SK-N-SH (cell line): ENCODE measurements around the gene YARS2. TPM values are rescaled to one million over a fixed set of nuclear protein-coding genes. Genes with fewer than 3 reads are reported as not detected.

Experiments
- CTCF ChIA-PET: fragments of 300-600, 350-600 bp; formaldehyde crosslinking; extraction: SDS; loops from one replicate; lab custom pipeline; 2021; lab: Yijun Ruan, JAX
- POLR2A ChIA-PET: fragments of 350-600 bp; sonication (Branson Sonifier 250); formaldehyde crosslinking; extraction: SDS; loops from one replicate; lab custom pipeline; 2020; ENCODE audit warnings: antibody characterized with exemption, inconsistent platforms; lab: Yijun Ruan, JAX
- DNase-seq: peaks from one replicate; pipeline ENCODE4 v3.0.0; 2012
- H2AFZ ChIP-seq: fragments of 200-600 bp; sonication (generic); 2 replicates; pipeline ENCODE4 v1.8.1; 2016; ENCODE audit warnings: antibody characterized with exemption, mild to moderate bottlenecking, low read depth
- H3F3A ChIP-seq: fragments of 200-600 bp; sonication (generic); replicated peaks from 2 replicates; pipeline ENCODE3; 2016; ENCODE audit warnings: antibody characterized with exemption, mild to moderate bottlenecking; ENCODE audit not compliant: insufficient read depth
- H3K27ac ChIP-seq, 2 experiments: fragments of 200-500 bp in 1 of 2; fragments of 200-600 bp in 1 of 2; sonication (Bioruptor generic) in 1 of 2; sonication (generic), shearing (Covaris generic) in 1 of 2; 2 replicates each; pipeline versions ENCODE4 v1.5.1 to v1.6.1; 2014 to 2016; ENCODE audit warnings: low read depth in 2 of 2, inconsistent platforms in 1 of 2, low read length in 1 of 2, mild to moderate bottlenecking in 1 of 2, mixed read lengths in 1 of 2
- H3K27me3 ChIP-seq: fragments of 200-600 bp; sonication (generic), shearing (Covaris generic); 2 replicates; pipeline ENCODE4 v1.6.1; 2016; ENCODE audit warnings: mixed run types; ENCODE audit not compliant: insufficient read depth
- H3K36me3 ChIP-seq, 2 experiments: fragments of 200-500 bp in 1 of 2; fragments of 200-600 bp in 1 of 2; sonication (Bioruptor generic) in 1 of 2; sonication (generic) in 1 of 2; replicated peaks in 1 of 2; 2 replicates each; pipeline versions ENCODE3 to v1.5.1; 2014 to 2016; ENCODE audit warnings: low read length in 1 of 2, mild to moderate bottlenecking in 1 of 2; ENCODE audit not compliant: insufficient read depth in 2 of 2, control insufficient read depth in 1 of 2
- H3K4me1 ChIP-seq, 2 experiments: fragments of 200-500 bp in 1 of 2; fragments of 200-600 bp in 1 of 2; sonication (Bioruptor generic) in 1 of 2; sonication (generic), shearing (Covaris generic) in 1 of 2; 2 replicates each; pipeline versions ENCODE4 v1.5.1 to v1.6.1; 2014 to 2016; ENCODE audit warnings: low read depth in 1 of 2, low read length in 1 of 2, mixed run types in 1 of 2; ENCODE audit not compliant: insufficient read depth in 2 of 2, control insufficient read depth in 1 of 2
- H3K4me2 ChIP-seq: fragments of 200-600 bp; sonication (generic), shearing (Covaris generic); 2 replicates; pipeline ENCODE4 v1.6.1; 2017; ENCODE audit warnings: mixed run types
- H3K4me3 ChIP-seq, 2 experiments: fragments of 200-500 bp in 1 of 2; fragments of 200-600 bp in 1 of 2; sonication (Bioruptor generic) in 1 of 2; sonication (generic), shearing (Covaris generic) in 1 of 2; 2 replicates each; pipeline versions ENCODE4 v1.5.1 to v1.8.1; 2014 to 2016; ENCODE audit warnings: low read depth in 2 of 2, inconsistent platforms in 1 of 2, low read length in 1 of 2, mild to moderate bottlenecking in 1 of 2, mixed read lengths in 1 of 2, moderate library complexity in 1 of 2
- H3K79me2 ChIP-seq: fragments of 200-600 bp; sonication (generic); 2 replicates; pipeline ENCODE4 v1.8.1; 2017; ENCODE audit warnings: mild to moderate bottlenecking; ENCODE audit not compliant: insufficient read depth
- H3K9ac ChIP-seq: fragments of 200-600 bp; sonication (generic); 2 replicates; pipeline ENCODE4 v1.6.1; 2017; ENCODE audit warnings: mixed run types
- H3K9me2 ChIP-seq: fragments of 200-600 bp; sonication (generic); 2 replicates; pipeline ENCODE4 v1.6.1; 2017; ENCODE audit warnings: mixed run types
- H3K9me3 ChIP-seq: fragments of 200-600 bp; sonication (generic); 2 replicates; pipeline ENCODE4 v1.6.1; 2017; ENCODE audit warnings: mixed run types, mild to moderate bottlenecking, moderate library complexity
- H4K20me1 ChIP-seq: fragments of 200-600 bp; sonication (generic); 2 replicates; pipeline ENCODE4 v1.6.1; 2017; ENCODE audit warnings: mild to moderate bottlenecking, mixed run types; ENCODE audit not compliant: insufficient read depth
- FOSL2 ChIP-seq: IDR thresholded peaks from 2 replicates; pipeline ENCODE4 v1.4.0; 2012; ENCODE audit warnings: low read depth, mild to moderate bottlenecking, moderate library complexity, borderline replicate concordance
- FOXJ3 ChIP-seq: sonication (generic); formaldehyde crosslinking; IDR thresholded peaks from 2 replicates; pipeline ENCODE4 v1.5.1; 2020; ENCODE audit warnings: mild to moderate bottlenecking, missing genetic modification reagents
- FOXM1 ChIP-seq: IDR thresholded peaks from 2 replicates; pipeline ENCODE4 v1.4.0; 2012; ENCODE audit warnings: low read depth, mild to moderate bottlenecking
- NFIC ChIP-seq: IDR thresholded peaks from 2 replicates; pipeline ENCODE4 v1.4.0; 2012; ENCODE audit warnings: borderline replicate concordance
- RFX5 ChIP-seq: IDR thresholded peaks from 2 replicates; pipeline ENCODE4 v1.6.1; 2012; ENCODE audit warnings: mild to moderate bottlenecking, improper control_type of control experiment, low read length
- TCF12 ChIP-seq: IDR thresholded peaks from 2 replicates; pipeline ENCODE4 v1.4.0; 2012
- YY1 ChIP-seq: IDR thresholded peaks from 2 replicates; pipeline ENCODE4 v1.4.0; 2012; ENCODE audit warnings: low read depth, mild to moderate bottlenecking
- WGBS: methylation state at CpG from one replicate; pipeline ENCODE4 v1.1.6; 2017; ENCODE audit warnings: low lambda C conversion rate; 5-methylcytosine and 5-hydroxymethylcytosine counted together
- polyA plus RNA-seq, 3 experiments: library from polyadenylated mRNA; depleted of rRNA; stranded (reverse); fragments of >200 nt; gene quantifications; 2 replicates each; pipeline ENCODE4 v1.2.3, GENCODE V29; 2012
- TF ChIP-seq, protein P1 (sequence below): IDR thresholded peaks from 2 replicates; pipeline ENCODE4; 2012
- TF ChIP-seq, protein P2 (sequence below): fragments of 200-600 bp; sonication (generic); IDR thresholded peaks from 2 replicates; pipeline ENCODE4 v1.6.1; 2017; ENCODE audit warnings: antibody characterized with exemption, mild to moderate bottlenecking, moderate library complexity
- TF ChIP-seq, protein P3 (sequence below): IDR thresholded peaks from 2 replicates; pipeline ENCODE4 v1.4.0; 2012; ENCODE audit warnings: low read depth
- TF ChIP-seq, protein P4 (sequence below): IDR thresholded peaks from 2 replicates; pipeline ENCODE4 v1.4.0; 2012; ENCODE audit warnings: low read depth, borderline replicate concordance
- TF ChIP-seq, protein P5 (sequence below): fragments of 150-350 bp; IDR thresholded peaks from 2 replicates; pipeline ENCODE4 v1.6.1; 2017; ENCODE audit warnings: antibody characterized with exemption, low read length, low read depth, borderline replicate concordance
- TF ChIP-seq, protein P6 (sequence below): fragments of 150-350 bp; IDR thresholded peaks from 2 replicates; pipeline ENCODE4 v1.6.1; 2016; ENCODE audit warnings: mild to moderate bottlenecking, low read depth, low read length
- TF ChIP-seq, protein P7 (sequence below): IDR thresholded peaks from 2 replicates; pipeline ENCODE4 v1.6.1; 2012; ENCODE audit warnings: mild to moderate bottlenecking, low read depth, low read length, moderate library complexity
- TF ChIP-seq, protein P8 (sequence below): IDR thresholded peaks from 2 replicates; pipeline ENCODE4 v1.4.0; 2012; ENCODE audit warnings: low read depth, borderline replicate concordance

YARS2 gene
- polyA plus RNA-seq, 1 of the 3 experiments (the other 2 are of a cell fraction): 14.3 TPM

DNA sequence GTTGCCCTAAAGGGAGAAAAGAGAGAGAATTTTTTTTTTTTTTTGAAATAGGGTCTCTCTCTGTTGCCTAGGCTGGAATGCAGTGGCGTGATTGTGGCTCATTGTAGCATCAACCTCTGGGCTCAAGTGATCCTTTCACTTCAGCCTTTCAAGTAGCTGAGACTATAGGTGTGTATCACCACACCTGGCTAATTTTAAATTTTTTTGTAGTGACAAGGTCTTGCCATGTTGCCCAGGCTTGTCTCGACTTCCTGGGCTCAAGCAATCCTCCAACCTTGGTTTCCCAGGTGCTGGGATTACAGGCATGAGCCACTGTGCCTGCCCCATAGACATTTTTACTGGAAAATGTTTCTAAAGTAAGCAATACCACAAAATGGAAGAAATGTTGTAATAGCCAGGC lies 36.8 kb downstream of the YARS2 start:
- Histone ChIP-seq H3K9me3 (no peaks in the 10 kb centered on the region), H3K36me3 (peaks cover 39 to 55% of the 10 kb centered on the region in 2 experiments), H3K9ac (no peak overlapping the region), H3K9me2 (no peaks in the 10 kb centered on the region), H2AFZ (no peak overlapping the region), H3K4me2 (no peak overlapping the region), H3F3A (peaks cover 12% of the 10 kb centered on the region), H3K27me3 (no peaks in the 10 kb centered on the region), H3K79me2 (no peaks in the 10 kb centered on the region), H3K4me3 (no peak overlapping the region), H3K27ac (no peak overlapping the region), H4K20me1 (no peaks in the 10 kb centered on the region), H3K4me1 (no peaks in the 10 kb centered on the region)
- TF ChIP-seq, protein P1, sequence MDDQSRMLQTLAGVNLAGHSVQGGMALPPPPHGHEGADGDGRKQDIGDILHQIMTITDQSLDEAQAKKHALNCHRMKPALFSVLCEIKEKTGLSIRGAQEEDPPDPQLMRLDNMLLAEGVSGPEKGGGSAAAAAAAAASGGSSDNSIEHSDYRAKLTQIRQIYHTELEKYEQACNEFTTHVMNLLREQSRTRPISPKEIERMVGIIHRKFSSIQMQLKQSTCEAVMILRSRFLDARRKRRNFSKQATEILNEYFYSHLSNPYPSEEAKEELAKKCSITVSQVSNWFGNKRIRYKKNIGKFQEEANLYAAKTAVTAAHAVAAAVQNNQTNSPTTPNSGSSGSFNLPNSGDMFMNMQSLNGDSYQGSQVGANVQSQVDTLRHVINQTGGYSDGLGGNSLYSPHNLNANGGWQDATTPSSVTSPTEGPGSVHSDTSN: no peak
- TF ChIP-seq FOXM1 (no peak), FOXJ3 (CRISPR knock-in tag) (no peak), FOSL2 (no peak), NFIC (no peak), TCF12 (no peak), RFX5 (no peak), YY1 (no peak)
- TF ChIP-seq, protein P2, sequence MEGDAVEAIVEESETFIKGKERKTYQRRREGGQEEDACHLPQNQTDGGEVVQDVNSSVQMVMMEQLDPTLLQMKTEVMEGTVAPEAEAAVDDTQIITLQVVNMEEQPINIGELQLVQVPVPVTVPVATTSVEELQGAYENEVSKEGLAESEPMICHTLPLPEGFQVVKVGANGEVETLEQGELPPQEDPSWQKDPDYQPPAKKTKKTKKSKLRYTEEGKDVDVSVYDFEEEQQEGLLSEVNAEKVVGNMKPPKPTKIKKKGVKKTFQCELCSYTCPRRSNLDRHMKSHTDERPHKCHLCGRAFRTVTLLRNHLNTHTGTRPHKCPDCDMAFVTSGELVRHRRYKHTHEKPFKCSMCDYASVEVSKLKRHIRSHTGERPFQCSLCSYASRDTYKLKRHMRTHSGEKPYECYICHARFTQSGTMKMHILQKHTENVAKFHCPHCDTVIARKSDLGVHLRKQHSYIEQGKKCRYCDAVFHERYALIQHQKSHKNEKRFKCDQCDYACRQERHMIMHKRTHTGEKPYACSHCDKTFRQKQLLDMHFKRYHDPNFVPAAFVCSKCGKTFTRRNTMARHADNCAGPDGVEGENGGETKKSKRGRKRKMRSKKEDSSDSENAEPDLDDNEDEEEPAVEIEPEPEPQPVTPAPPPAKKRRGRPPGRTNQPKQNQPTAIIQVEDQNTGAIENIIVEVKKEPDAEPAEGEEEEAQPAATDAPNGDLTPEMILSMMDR: no peak
- TF ChIP-seq, protein P3, sequence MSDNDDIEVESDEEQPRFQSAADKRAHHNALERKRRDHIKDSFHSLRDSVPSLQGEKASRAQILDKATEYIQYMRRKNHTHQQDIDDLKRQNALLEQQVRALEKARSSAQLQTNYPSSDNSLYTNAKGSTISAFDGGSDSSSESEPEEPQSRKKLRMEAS: no peak
- TF ChIP-seq, protein P4, sequence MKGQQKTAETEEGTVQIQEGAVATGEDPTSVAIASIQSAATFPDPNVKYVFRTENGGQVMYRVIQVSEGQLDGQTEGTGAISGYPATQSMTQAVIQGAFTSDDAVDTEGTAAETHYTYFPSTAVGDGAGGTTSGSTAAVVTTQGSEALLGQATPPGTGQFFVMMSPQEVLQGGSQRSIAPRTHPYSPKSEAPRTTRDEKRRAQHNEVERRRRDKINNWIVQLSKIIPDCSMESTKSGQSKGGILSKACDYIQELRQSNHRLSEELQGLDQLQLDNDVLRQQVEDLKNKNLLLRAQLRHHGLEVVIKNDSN: no peak
- TF ChIP-seq, protein P5, sequence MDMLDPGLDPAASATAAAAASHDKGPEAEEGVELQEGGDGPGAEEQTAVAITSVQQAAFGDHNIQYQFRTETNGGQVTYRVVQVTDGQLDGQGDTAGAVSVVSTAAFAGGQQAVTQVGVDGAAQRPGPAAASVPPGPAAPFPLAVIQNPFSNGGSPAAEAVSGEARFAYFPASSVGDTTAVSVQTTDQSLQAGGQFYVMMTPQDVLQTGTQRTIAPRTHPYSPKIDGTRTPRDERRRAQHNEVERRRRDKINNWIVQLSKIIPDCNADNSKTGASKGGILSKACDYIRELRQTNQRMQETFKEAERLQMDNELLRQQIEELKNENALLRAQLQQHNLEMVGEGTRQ: no peak
- TF ChIP-seq, protein P6, sequence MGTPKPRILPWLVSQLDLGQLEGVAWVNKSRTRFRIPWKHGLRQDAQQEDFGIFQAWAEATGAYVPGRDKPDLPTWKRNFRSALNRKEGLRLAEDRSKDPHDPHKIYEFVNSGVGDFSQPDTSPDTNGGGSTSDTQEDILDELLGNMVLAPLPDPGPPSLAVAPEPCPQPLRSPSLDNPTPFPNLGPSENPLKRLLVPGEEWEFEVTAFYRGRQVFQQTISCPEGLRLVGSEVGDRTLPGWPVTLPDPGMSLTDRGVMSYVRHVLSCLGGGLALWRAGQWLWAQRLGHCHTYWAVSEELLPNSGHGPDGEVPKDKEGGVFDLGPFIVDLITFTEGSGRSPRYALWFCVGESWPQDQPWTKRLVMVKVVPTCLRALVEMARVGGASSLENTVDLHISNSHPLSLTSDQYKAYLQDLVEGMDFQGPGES: no peak
- TF ChIP-seq, protein P7, sequence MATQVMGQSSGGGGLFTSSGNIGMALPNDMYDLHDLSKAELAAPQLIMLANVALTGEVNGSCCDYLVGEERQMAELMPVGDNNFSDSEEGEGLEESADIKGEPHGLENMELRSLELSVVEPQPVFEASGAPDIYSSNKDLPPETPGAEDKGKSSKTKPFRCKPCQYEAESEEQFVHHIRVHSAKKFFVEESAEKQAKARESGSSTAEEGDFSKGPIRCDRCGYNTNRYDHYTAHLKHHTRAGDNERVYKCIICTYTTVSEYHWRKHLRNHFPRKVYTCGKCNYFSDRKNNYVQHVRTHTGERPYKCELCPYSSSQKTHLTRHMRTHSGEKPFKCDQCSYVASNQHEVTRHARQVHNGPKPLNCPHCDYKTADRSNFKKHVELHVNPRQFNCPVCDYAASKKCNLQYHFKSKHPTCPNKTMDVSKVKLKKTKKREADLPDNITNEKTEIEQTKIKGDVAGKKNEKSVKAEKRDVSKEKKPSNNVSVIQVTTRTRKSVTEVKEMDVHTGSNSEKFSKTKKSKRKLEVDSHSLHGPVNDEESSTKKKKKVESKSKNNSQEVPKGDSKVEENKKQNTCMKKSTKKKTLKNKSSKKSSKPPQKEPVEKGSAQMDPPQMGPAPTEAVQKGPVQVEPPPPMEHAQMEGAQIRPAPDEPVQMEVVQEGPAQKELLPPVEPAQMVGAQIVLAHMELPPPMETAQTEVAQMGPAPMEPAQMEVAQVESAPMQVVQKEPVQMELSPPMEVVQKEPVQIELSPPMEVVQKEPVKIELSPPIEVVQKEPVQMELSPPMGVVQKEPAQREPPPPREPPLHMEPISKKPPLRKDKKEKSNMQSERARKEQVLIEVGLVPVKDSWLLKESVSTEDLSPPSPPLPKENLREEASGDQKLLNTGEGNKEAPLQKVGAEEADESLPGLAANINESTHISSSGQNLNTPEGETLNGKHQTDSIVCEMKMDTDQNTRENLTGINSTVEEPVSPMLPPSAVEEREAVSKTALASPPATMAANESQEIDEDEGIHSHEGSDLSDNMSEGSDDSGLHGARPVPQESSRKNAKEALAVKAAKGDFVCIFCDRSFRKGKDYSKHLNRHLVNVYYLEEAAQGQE: no peak
- TF ChIP-seq, protein P8, sequence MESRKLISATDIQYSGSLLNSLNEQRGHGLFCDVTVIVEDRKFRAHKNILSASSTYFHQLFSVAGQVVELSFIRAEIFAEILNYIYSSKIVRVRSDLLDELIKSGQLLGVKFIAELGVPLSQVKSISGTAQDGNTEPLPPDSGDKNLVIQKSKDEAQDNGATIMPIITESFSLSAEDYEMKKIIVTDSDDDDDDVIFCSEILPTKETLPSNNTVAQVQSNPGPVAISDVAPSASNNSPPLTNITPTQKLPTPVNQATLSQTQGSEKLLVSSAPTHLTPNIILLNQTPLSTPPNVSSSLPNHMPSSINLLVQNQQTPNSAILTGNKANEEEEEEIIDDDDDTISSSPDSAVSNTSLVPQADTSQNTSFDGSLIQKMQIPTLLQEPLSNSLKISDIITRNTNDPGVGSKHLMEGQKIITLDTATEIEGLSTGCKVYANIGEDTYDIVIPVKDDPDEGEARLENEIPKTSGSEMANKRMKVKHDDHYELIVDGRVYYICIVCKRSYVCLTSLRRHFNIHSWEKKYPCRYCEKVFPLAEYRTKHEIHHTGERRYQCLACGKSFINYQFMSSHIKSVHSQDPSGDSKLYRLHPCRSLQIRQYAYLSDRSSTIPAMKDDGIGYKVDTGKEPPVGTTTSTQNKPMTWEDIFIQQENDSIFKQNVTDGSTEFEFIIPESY: no peak
- CTCF ChIA-PET: interaction anchor here (0.6 kb wide), 1 partner anchor 29 kb away, joined by 3 read pairs; no protein-coding TSS in a partner anchor
- POLR2A ChIA-PET: no interaction called here
- 96% methylated on average over 2 of the region's 2 CpGs for WGBS
- no peak for DNase-seq
